Measurements from ENCODE around the gene IPO11.

- TF ChIP-seq CTCF (conservative IDR thresholded peaks at IDR 0.05 in 1 of 2, IDR thresholded peaks at IDR 0.05 in 1 of 2; ENCODE audit: extremely low read depth in 1 of 2, insufficient read depth in 1 of 2, low read depth in 1 of 2, low read length in 2 of 2) (no peak), EZH2 (IDR thresholded peaks at IDR 0.05; ENCODE audit: borderline replicate concordance, low read length) (no peak)
Measured at GRCh38 chr5:62498961-62499360, 86.4 kb downstream of the IPO11 start.
